HG03469 (cell line): ENCODE measurements around the gene C8B.

ENCODE experiments used
- ATAC-seq: cut with Tn5 transposase; IDR thresholded peaks from one replicate; pipeline ENCODE4 v1.9.1; 2021; ENCODE audit warnings: mild to moderate bottlenecking, moderate library complexity, moderate number of reproducible peaks; ENCODE audit not compliant: unreplicated experiment

Gene C8B

GRCh38 chr1:56973923-56974742 lies 8.3 kb upstream of the C8B start:
- ATAC-seq: no peak

DNA sequence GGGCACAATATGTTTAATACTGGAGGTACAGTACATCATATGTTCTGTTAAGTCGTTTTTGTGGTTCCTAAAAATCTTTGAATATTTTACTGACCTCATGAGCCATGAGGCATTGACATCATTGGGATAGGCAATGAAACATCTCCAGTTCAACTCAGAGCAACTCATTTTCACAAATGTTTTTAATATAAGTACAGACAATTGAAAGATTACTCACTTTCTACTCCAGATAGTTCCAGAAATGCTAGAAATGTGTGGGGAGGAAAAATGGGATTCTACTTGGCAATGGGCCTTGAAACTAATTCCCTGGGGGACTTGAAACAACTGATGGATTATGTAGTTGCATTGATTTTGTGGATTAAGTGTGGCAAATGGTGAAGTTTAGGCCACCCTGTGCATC lies 7.2 kb upstream of the C8B start:
- no peak for ATAC-seq

DNA sequence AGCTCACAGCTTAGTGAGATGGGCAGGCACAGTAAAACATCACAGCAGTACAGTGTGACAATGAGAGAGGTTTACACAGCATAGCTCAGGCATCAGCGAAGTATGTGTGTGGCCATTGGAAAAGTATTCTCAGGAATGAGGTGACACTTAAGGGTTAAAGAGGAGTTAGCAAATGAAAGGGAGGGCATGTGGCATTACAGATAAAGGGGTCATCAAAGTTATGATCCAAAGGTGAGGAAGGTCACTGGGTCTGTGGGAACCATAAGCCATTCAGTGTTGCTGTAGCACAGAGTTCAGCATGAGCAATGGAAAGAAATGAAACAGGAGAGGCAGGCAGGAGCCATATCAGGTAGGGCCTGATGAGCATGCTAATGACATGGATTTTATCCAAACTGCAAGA lies 4.5 kb upstream of the C8B start:
- ATAC-seq: no peak

DNA sequence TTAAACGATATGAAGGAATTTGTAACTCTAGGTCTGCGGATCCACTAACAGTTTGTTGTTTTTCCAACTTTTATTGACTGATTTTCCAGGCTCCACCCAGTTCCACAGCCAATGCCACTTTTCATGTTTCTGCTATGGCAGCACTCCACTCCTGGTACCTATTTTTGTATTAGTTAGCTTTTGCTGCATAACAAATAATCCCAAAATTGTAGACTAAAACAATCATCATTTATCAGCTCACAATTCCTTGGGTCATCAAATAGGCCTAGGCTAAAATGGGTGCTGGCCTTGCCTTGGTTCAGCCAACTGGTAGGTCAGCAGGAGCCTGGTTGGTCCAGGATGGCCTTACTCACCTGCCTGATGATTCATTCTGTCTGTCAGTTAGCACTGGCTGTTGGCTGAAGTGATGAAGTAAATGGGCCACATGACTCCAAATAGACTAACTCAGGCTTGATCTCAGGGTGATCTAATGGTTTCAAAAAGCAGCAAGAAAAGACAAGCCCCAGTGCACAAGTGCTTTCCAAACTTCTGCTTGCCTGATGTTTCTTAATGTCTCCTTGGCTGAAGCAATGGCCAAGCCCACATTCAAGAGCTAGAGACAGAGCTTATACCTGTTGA lies 3.2 kb upstream of the C8B start:
- no peak for ATAC-seq

DNA sequence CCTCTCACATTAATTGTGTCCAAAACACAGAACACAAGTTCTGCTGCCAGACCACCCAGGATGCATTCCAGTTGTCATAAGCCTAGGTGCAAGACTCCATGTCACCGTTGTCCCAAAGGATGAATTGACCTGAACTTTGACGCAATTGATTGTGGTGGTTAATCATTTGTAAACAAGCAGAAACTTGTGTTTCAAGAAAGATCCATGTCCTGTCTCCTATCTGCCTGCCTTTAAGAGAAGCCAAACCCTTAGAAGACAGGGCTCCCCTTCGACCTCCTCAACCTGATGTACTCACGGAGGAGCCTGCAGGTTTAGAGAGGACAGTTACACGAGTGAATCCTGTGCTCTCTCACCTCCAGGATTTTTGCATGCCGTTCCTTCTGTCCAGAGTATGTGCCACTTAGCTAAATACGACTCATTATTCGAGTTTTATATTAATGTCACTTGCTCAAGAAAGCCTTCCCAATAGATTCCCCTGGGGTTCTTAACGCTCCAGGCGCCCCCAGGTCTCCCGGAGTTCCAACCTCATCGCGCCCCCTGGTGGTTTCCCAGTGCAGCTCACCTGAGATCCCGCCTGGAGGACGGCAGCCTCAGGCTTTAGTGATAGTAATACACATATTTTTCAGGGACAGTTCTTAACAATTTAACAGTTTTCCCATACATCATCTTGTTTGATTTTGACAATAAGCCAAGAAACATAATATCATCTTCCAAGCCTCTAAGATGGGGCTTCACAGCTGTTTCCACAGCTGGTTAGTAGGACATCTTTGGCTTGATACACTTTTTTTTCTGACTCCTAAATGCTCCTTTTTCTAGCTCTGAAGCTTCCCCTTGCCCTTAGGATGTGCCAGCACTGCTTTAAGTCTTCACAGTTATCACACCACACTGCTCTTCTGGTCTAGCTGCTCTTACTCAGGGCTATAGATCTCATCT lies 2.4 kb upstream of the C8B start:
- ATAC-seq: no peak

DNA sequence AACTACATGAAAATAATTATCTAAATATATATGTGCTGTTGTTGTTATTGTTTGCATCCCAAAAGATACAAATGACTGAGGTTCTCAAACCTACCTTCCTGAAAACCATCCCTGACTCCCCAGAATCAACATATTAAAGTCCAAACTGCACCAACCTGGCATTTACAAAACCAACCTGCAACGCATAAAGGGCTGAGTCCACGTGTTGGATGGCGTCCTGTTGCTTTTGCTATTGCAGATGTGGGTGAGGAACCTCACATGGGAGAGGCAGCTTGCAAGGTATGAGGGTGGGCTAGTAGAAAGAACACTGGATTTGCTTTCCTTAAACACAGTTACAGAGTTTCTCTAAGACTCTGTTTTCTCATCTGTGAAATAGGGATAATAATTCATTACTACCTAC lies 1.5 kb upstream of the C8B start:
- ATAC-seq: no peak

- ATAC-seq: no peak
Measured at GRCh38 chr1:56966698-56966999, 834 bp upstream of the C8B start.

- no peak for ATAC-seq
Measured at GRCh38 chr1:56965191-56965590, 624 bp downstream of the C8B start.

GRCh38 chr1:56964349-56965017 lies 1.3 kb downstream of the C8B start:
- ATAC-seq: no peak

DNA sequence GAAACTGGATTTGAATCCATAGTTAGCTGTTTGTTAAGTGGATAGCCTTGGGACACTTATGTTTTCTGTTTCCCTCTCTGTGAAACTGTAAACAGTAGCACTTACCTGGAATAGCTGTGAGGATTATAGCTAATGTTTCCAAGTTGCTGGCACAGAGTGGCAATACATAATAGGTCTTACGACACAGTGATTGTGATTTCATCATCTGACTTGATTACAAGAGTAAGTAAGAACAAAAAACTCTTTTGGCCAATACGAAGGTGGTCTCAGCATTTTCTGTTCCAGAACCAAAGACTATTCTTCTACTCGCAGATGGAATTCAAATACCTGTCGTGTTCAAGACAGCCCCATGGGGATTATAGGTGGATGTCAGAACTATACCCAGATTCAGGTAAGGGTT lies 2.1 kb downstream of the C8B start:
- ATAC-seq: no peak

GRCh38 chr1:56961426-56961825 lies 4.4 kb downstream of the C8B start:
- ATAC-seq: no peak

GRCh38 chr1:56958526-56958925 lies 7.3 kb downstream of the C8B start:
- ATAC-seq: no peak

DNA sequence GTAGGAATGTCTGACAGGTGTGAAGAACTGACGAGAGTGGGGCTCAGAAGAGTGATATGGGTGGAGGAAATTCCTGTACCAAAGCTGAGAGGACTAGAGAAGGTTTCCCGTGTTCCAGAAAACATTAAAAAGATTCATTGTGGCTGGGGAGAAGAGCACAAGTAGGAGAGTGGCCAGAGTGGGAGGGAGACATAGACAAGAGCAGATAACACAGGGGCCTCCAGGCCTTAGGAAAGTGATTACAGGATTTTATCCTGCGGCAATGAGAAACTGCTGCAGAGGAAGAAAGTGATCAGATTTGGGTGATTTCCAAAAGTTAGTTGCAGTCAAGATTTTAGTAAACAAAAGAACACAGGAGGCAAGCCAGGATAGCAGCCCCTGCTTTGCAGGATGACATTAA lies 7.9 kb downstream of the C8B start:
- no peak for ATAC-seq

DNA sequence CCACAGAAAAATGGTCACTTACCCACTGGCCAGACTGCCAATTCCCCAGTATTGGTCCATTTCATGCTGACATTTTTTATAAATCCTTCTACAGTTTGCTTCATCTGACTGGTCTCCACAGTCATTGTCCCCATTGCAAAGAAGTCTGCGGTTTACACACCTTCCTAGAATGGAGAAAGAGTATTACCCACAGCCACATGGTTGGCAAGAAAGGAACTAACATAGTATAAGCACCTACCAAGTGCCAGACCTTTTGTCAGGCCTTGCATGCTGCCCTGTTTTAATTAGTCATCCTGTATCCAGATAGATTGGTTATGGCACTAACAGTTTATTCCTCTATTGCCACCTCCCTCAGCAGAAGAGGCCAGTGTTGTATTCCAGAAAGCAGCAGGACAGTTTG lies 11.2 kb downstream of the C8B start:
- no peak for ATAC-seq

DNA sequence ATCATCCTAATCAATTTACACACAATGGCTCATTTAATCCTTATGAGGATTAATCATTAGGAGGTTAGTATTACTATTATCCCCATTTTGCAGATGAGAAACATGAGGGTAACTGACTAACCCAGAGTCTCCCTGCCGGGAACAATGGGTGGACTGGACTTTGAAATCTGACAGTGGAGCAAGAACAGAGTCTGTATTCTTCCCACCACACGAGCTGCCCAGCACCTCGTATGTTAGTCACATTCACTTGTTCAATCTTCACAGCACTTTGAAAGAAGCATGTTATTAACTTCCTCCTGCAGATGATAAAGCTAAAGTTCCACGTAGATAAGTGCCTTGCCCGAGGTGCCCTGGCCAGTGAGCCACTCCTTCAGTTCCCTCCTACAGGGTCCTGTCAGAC lies 12.4 kb downstream of the C8B start:
- ATAC-seq: no peak

- ATAC-seq: no peak
Measured at GRCh38 chr1:56952501-56952900, 13.3 kb downstream of the C8B start.

- no peak for ATAC-seq
Measured at GRCh38 chr1:56948403-56949023, 17.3 kb downstream of the C8B start.

DNA sequence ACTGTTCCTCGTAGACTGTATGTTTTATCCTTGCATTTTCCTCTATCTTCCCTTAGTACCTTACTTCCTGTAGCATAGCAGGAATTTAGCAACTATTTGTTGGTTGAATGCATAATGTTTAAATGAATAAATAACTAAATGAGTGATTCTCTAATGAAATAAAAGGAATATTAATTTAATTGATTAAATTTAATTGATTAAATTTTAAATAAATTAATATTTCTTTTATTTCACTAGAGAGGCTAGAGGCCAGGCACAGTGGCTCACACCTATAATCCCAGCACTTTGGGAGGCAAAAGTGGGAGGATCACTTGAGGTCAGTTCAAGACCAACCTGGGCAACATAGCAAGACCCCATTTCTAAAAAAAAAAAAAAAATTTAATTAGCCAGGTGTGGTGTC lies 25.8 kb downstream of the C8B start:
- ATAC-seq: no peak

GRCh38 chr1:56939209-56939608 lies 26.6 kb downstream of the C8B start:
- no peak for ATAC-seq

DNA sequence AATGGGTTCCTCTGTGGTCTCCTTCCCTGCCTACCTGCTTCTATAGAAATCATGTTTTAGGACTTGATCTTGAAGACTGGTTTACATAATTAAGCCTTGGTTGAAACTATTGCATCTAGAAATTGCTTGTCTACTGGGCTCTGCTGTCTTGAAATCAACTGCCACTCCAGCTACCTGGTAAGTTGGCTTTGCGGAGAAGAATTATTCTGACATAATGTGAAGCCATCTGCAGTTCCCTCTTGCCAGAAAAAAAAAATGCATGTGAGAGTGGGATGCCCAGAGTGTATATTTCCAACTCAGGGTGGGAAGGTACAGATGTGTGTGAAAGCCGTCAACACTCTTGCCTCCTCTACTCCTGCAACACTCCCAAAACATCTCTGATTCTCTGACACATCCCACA lies 27.2 kb downstream of the C8B start:
- ATAC-seq: no peak
